DND-41 (cell line): ENCODE measurements around the gene NARF.

ENCODE experiments used
- ATAC-seq: fragments of 200-7000 bp; cut with Tn5 transposase; 3 replicates; pipeline ENCODE4 v1.9.1; 2021; ENCODE audit warnings: low read depth; ENCODE audit not compliant: insufficient read depth
- DNase-seq: peaks from one replicate; pipeline ENCODE4 v3.0.0-alpha.2; 2020
- H2AFZ ChIP-seq: 2 replicates; pipeline ENCODE4 v1.6.0; 2012; ENCODE audit warnings: low read depth, low read length
- H3K27ac ChIP-seq: 2 replicates; pipeline ENCODE4 v1.5.1; 2012; ENCODE audit warnings: low read length, inconsistent platforms
- H3K27me3 ChIP-seq: fragments of 200-600 bp; sonication (generic); 2 replicates; pipeline ENCODE4 v1.6.0; 2012; ENCODE audit warnings: low read length, mild to moderate bottlenecking, inconsistent platforms; ENCODE audit not compliant: insufficient read depth, poor library complexity
- H3K36me3 ChIP-seq: 2 replicates; pipeline ENCODE4 v1.5.1; 2012; ENCODE audit warnings: low read length, inconsistent platforms; ENCODE audit not compliant: insufficient read depth
- H3K4me1 ChIP-seq: 2 replicates; pipeline ENCODE4 v1.5.1; 2012; ENCODE audit warnings: mild to moderate bottlenecking, low read length; ENCODE audit not compliant: insufficient read depth
- H3K4me2 ChIP-seq: 2 replicates; pipeline ENCODE4 v1.6.0; 2012; ENCODE audit warnings: mild to moderate bottlenecking, moderate library complexity, low read length, inconsistent platforms; ENCODE audit not compliant: insufficient read depth
- H3K4me3 ChIP-seq, 2 experiments: fragments of 200-600 bp in 1 of 2; shearing (Covaris generic) in 1 of 2; 2 replicates each; pipeline ENCODE4 v1.5.1; 2012 to 2016; ENCODE audit warnings: inconsistent platforms in 2 of 2, low read length in 2 of 2, mild to moderate bottlenecking in 2 of 2, low read depth in 1 of 2, moderate library complexity in 1 of 2
- H3K79me2 ChIP-seq: 2 replicates; pipeline ENCODE4 v1.6.0; 2012; ENCODE audit warnings: low read length, inconsistent platforms; ENCODE audit not compliant: insufficient read depth
- H3K9ac ChIP-seq: 2 replicates; pipeline ENCODE4 v1.6.0; 2012; ENCODE audit warnings: low read depth, mild to moderate bottlenecking, inconsistent platforms, low read length, moderate library complexity
- H3K9me3 ChIP-seq: 2 replicates; pipeline ENCODE4 v1.5.1; 2012; ENCODE audit warnings: low read length, moderate library complexity, mild to moderate bottlenecking, inconsistent platforms; ENCODE audit not compliant: insufficient read depth, severe bottlenecking
- H4K20me1 ChIP-seq: 2 replicates; pipeline ENCODE4 v1.6.0; 2012; ENCODE audit warnings: low read length; ENCODE audit not compliant: insufficient read depth
- CTCF ChIP-seq: IDR thresholded peaks from 2 replicates; pipeline ENCODE4 v1.5.1; 2012; ENCODE audit warnings: borderline replicate concordance, low read length, moderate library complexity, mild to moderate bottlenecking; ENCODE audit not compliant: poor library complexity, severe bottlenecking; ENCODE audit errors: extremely low read depth
- EZH2 ChIP-seq: IDR thresholded peaks from 3 replicates; pipeline ENCODE4 v1.6.1; 2012; ENCODE audit warnings: borderline replicate concordance, low read depth, mild to moderate bottlenecking, moderate library complexity, low read length, inconsistent platforms; ENCODE audit not compliant: severe bottlenecking

Gene NARF

DNA sequence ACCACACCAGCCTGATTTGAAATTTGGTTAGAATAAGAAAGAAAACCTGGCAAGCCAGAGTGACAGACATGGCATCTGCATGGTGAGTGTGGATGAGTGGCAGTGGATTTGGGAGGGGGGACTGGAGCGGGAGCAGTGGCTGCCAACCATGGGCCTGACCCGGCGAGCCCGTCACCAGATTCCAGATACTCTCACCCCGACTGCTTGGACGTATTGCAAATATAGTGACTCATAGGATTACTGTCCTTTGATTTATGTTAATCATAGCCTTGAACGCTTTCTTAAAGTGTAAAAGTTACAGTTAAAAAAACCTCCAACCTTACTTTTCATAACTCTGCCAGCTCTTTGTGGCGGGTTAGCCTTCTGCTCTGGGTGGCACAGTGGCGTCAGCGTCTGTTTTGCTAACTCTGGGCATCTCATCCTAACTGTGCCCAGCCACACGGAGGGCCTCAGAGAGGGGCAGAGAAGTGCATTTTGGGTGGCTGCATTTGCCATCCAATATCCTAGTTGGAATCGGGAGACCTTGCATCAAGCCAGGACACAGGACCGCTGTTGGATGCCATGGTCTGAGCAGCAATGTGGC lies 34.2 kb downstream of the NARF start:
- no peaks in the 10 kb centered on the region for H3K9me3 ChIP-seq
- TF ChIP-seq EZH2 (no peak), CTCF (no peak)
- H3K27me3 ChIP-seq = no peaks in the 10 kb centered on the region
- no peaks in the 10 kb centered on the region for H4K20me1 ChIP-seq
- no peak overlapping the region for H3K4me3 ChIP-seq
- H2AFZ ChIP-seq = no peak overlapping the region
- ATAC-seq (no peak), DNase-seq (no peak)
- no peak overlapping the region for H3K9ac ChIP-seq
- peaks cover 36% of the 10 kb centered on the region for H3K4me1 ChIP-seq
- peaks cover 5% of the 10 kb centered on the region; the same call in 1 of the 2 replicates for H3K79me2 ChIP-seq
- H3K36me3 ChIP-seq = peaks cover 15% of the 10 kb centered on the region
- no peak overlapping the region for H3K4me2 ChIP-seq
- H3K27ac ChIP-seq = no peak overlapping the region

- ATAC-seq (no peak), DNase-seq (no peak)
- no peak overlapping the region for H3K9ac ChIP-seq
- peaks cover 42% of the 10 kb centered on the region for H3K4me1 ChIP-seq
- peaks cover 11% of the 10 kb centered on the region for H3K36me3 ChIP-seq
- no peak overlapping the region for H3K27ac ChIP-seq
- H4K20me1 ChIP-seq = no peaks in the 10 kb centered on the region
- H2AFZ ChIP-seq = no peak overlapping the region
- peaks cover 6% of the 10 kb centered on the region; the same call in 1 of the 2 replicates for H3K79me2 ChIP-seq
- no peak overlapping the region for H3K4me3 ChIP-seq
- TF ChIP-seq EZH2 = no peak
- no peak for TF ChIP-seq CTCF
- H3K4me2 ChIP-seq = no peak overlapping the region
- no peaks in the 10 kb centered on the region for H3K27me3 ChIP-seq
- H3K9me3 ChIP-seq = no peaks in the 10 kb centered on the region
These were observed 34.8 kb downstream of the NARF start for GRCh38 chr17:82493226-82493781.

- Histone ChIP-seq H3K9me3 (no peaks in the 10 kb centered on the region), H3K79me2 (peaks cover 6% of the 10 kb centered on the region; the same call in 1 of the 2 replicates), H3K36me3 (0 out of 2 replicates have a peak, but pooled peaks cover under 1% of the 10 kb centered on the region), H3K27me3 (no peaks in the 10 kb centered on the region), H3K4me3 (no peak overlapping the region), H3K4me2 (no peak overlapping the region), H3K4me1 (peaks cover 41% of the 10 kb centered on the region), H3K9ac (no peak overlapping the region), H4K20me1 (no peaks in the 10 kb centered on the region), H3K27ac (0 out of 2 replicates have a peak overlapping the region, but pooled peaks have one; percentile 14), H2AFZ (no peak overlapping the region)
- ATAC-seq (peak; percentile 64), DNase-seq (peak; percentile 83)
- TF ChIP-seq EZH2 (no peak), CTCF (peak; percentile 87)
These were observed 35.9 kb downstream of the NARF start for GRCh38 chr17:82494236-82495055.
